Neural cell (in vitro differentiated cells): ENCODE measurements around the gene CARD14. TPM values are rescaled to one million over a fixed set of nuclear protein-coding genes. Genes with fewer than 3 reads are reported as not detected.

Source experiments
- H2AFZ ChIP-seq: fragments of 200-600, 300-800 bp; sonication (generic), shearing (Covaris generic); 2 replicates; pipeline ENCODE4 v1.6.0; 2014; ENCODE audit warnings: low read depth, mild to moderate bottlenecking, antibody characterized with exemption, low read length, moderate library complexity
- H3F3A ChIP-seq: fragments of 200-600 bp; shearing (Covaris generic); 2 replicates; pipeline ENCODE4 v1.6.1; 2016; ENCODE audit warnings: mild to moderate bottlenecking, moderate library complexity, mixed read lengths, antibody characterized with exemption, low read length; ENCODE audit not compliant: insufficient read depth, poor library complexity, severe bottlenecking
- H3K27ac ChIP-seq: fragments of 200-600, 300-800 bp; sonication (generic), shearing (Covaris generic); 2 replicates; pipeline ENCODE4 v1.5.1; 2014; ENCODE audit warnings: mild to moderate bottlenecking, low read length, moderate library complexity
- H3K27me3 ChIP-seq: fragments of 300-800, 200-600 bp; sonication (generic), shearing (Covaris generic); 2 replicates; pipeline ENCODE4 v1.6.0; 2014; ENCODE audit warnings: mild to moderate bottlenecking, low read depth, low read length, moderate library complexity; ENCODE audit not compliant: insufficient read depth
- H3K36me3 ChIP-seq: fragments of 300-800, 200-600 bp; sonication (generic), shearing (Covaris generic); 2 replicates; pipeline ENCODE4 v1.5.1; 2014; ENCODE audit warnings: mild to moderate bottlenecking, antibody characterized with exemption, low read length, moderate library complexity; ENCODE audit not compliant: insufficient read depth
- H3K4me2 ChIP-seq: fragments of 300-800, 200-600 bp; sonication (generic), shearing (Covaris generic); 2 replicates; pipeline ENCODE4 v1.6.0; 2014; ENCODE audit warnings: mild to moderate bottlenecking, low read length
- H3K4me3 ChIP-seq: fragments of 300-800, 200-600 bp; sonication (generic), shearing (Covaris generic); 2 replicates; pipeline ENCODE4 v1.5.1; 2014; ENCODE audit warnings: mild to moderate bottlenecking, low read length, moderate library complexity
- H3K79me2 ChIP-seq: fragments of 200-600 bp; shearing (Covaris generic); replicated peaks from 2 replicates; pipeline ENCODE4 v1.6.0; 2014; ENCODE audit warnings: mild to moderate bottlenecking, low read length, moderate library complexity; ENCODE audit not compliant: insufficient read depth
- H3K9ac ChIP-seq: fragments of 300-800, 200-600 bp; sonication (generic), shearing (Covaris generic); 2 replicates; pipeline ENCODE4 v1.6.1; 2016; ENCODE audit warnings: mild to moderate bottlenecking, low read length, mixed read lengths
- H3K9me2 ChIP-seq: fragments of 200-600 bp; shearing (Covaris generic); 2 replicates; pipeline ENCODE4 v1.6.1; 2016; ENCODE audit warnings: mild to moderate bottlenecking, low read length, mixed read lengths; ENCODE audit not compliant: insufficient read depth
- H3K9me3 ChIP-seq: fragments of 200-600, 300-800 bp; sonication (generic), shearing (Covaris generic); 2 replicates; pipeline ENCODE4 v1.6.1; 2016; ENCODE audit warnings: mild to moderate bottlenecking, mixed run types, low read length, moderate library complexity, mixed read lengths
- H4K20me1 ChIP-seq: fragments of 200-600 bp; shearing (Covaris generic); 2 replicates; pipeline ENCODE4 v1.6.1; 2016; ENCODE audit warnings: mild to moderate bottlenecking, mixed run types; ENCODE audit not compliant: insufficient read depth
- EP300 ChIP-seq: fragments of 450-650 bp; conservative IDR thresholded peaks from 2 replicates; pipeline ENCODE4 v1.6.1; 2014; ENCODE audit warnings: antibody characterized with exemption, mild to moderate bottlenecking, moderate library complexity; ENCODE audit not compliant: poor library complexity, severe bottlenecking
- EZH2 ChIP-seq: fragments of 200-600, 300-800 bp; shearing (Covaris generic), sonication (generic); IDR thresholded peaks from 2 replicates; pipeline ENCODE4 v1.6.1; 2014; ENCODE audit warnings: antibody characterized with exemption, low read length, borderline replicate concordance, mild to moderate bottlenecking; ENCODE audit not compliant: insufficient read depth, poor library complexity, severe bottlenecking
- MXI1 ChIP-seq: fragments of 450-650 bp; conservative IDR thresholded peaks from 2 replicates; pipeline ENCODE4 v1.6.1; 2014; ENCODE audit warnings: antibody characterized with exemption, mild to moderate bottlenecking; ENCODE audit not compliant: poor library complexity, severe bottlenecking
- POLR2AphosphoS5 ChIP-seq: IDR thresholded peaks from 2 replicates; pipeline ENCODE4 v1.6.1; 2012
- RAD21 ChIP-seq: fragments of 450-650 bp; conservative IDR thresholded peaks from 2 replicates; pipeline ENCODE4 v1.6.1; 2014; ENCODE audit warnings: antibody characterized with exemption, mild to moderate bottlenecking, moderate library complexity
- SMC3 ChIP-seq: fragments of 450-650 bp; conservative IDR thresholded peaks from 2 replicates; pipeline ENCODE4 v1.6.1; 2014; ENCODE audit warnings: antibody characterized with exemption, mild to moderate bottlenecking, moderate library complexity; ENCODE audit not compliant: poor library complexity
- TAF1 ChIP-seq: IDR thresholded peaks from 2 replicates; pipeline ENCODE4 v1.6.1; 2012; ENCODE audit warnings: low read depth
- polyA plus RNA-seq: library from polyadenylated mRNA; depleted of rRNA; stranded (reverse); fragments of >200 nt; gene quantifications from 2 replicates; pipeline ENCODE4 v1.2.3, GENCODE V29; 2014
- TF ChIP-seq, protein P1 (sequence below): fragments of 450-650 bp; IDR thresholded peaks from 2 replicates; pipeline ENCODE4 v1.5.1; 2014; ENCODE audit warnings: antibody characterized with exemption, mild to moderate bottlenecking, moderate library complexity; ENCODE audit not compliant: poor library complexity, severe bottlenecking
- TF ChIP-seq, protein P2 (sequence below): IDR thresholded peaks from 2 replicates; pipeline ENCODE4 v1.6.1; 2012; ENCODE audit warnings: borderline replicate concordance

CARD14 gene
- polyA plus RNA-seq, 1 donor from 2014 or later = 0.12 TPM

DNA sequence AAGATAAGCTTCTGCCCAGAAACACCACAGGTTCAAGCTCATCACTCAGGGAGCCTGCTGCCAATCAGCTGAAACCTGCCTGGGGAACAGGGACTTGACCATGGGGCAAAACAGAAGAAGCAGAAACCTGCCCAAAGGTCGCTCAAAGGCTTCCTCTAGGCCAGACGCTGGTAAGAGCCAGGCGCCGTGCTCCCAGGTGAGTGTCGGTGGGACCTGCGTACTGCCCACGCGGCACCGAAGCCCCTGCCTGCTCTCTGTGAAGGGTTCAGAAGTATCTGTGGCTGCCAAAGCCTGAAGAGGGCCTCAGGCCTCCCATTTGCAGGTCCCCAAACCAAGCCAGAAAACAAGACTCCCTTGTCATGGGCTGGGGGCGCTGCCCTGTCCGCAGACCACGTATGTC lies 39.9 kb downstream of the CARD14 start:
- Histone ChIP-seq H3K79me2 (no peaks in the 10 kb centered on the region), H3F3A (no peaks in the 10 kb centered on the region), H3K9ac (no peak overlapping the region), H3K9me2 (no peaks in the 10 kb centered on the region), H3K36me3 (no peaks in the 10 kb centered on the region), H3K27me3 (no peaks in the 10 kb centered on the region), H3K9me3 (no peaks in the 10 kb centered on the region), H2AFZ (no peak overlapping the region), H3K4me2 (no peak overlapping the region), H3K27ac (no peak overlapping the region), H3K4me3 (no peak overlapping the region), H4K20me1 (no peaks in the 10 kb centered on the region)
- TF ChIP-seq, protein P1, sequence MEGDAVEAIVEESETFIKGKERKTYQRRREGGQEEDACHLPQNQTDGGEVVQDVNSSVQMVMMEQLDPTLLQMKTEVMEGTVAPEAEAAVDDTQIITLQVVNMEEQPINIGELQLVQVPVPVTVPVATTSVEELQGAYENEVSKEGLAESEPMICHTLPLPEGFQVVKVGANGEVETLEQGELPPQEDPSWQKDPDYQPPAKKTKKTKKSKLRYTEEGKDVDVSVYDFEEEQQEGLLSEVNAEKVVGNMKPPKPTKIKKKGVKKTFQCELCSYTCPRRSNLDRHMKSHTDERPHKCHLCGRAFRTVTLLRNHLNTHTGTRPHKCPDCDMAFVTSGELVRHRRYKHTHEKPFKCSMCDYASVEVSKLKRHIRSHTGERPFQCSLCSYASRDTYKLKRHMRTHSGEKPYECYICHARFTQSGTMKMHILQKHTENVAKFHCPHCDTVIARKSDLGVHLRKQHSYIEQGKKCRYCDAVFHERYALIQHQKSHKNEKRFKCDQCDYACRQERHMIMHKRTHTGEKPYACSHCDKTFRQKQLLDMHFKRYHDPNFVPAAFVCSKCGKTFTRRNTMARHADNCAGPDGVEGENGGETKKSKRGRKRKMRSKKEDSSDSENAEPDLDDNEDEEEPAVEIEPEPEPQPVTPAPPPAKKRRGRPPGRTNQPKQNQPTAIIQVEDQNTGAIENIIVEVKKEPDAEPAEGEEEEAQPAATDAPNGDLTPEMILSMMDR = no peak
- TF ChIP-seq RAD21 (no peak), MXI1 (no peak), TAF1 (no peak), EZH2 (no peak), POLR2AphosphoS5 (no peak), SMC3 (no peak), EP300 (no peak)
- TF ChIP-seq, protein P2, sequence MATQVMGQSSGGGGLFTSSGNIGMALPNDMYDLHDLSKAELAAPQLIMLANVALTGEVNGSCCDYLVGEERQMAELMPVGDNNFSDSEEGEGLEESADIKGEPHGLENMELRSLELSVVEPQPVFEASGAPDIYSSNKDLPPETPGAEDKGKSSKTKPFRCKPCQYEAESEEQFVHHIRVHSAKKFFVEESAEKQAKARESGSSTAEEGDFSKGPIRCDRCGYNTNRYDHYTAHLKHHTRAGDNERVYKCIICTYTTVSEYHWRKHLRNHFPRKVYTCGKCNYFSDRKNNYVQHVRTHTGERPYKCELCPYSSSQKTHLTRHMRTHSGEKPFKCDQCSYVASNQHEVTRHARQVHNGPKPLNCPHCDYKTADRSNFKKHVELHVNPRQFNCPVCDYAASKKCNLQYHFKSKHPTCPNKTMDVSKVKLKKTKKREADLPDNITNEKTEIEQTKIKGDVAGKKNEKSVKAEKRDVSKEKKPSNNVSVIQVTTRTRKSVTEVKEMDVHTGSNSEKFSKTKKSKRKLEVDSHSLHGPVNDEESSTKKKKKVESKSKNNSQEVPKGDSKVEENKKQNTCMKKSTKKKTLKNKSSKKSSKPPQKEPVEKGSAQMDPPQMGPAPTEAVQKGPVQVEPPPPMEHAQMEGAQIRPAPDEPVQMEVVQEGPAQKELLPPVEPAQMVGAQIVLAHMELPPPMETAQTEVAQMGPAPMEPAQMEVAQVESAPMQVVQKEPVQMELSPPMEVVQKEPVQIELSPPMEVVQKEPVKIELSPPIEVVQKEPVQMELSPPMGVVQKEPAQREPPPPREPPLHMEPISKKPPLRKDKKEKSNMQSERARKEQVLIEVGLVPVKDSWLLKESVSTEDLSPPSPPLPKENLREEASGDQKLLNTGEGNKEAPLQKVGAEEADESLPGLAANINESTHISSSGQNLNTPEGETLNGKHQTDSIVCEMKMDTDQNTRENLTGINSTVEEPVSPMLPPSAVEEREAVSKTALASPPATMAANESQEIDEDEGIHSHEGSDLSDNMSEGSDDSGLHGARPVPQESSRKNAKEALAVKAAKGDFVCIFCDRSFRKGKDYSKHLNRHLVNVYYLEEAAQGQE = no peak

DNA sequence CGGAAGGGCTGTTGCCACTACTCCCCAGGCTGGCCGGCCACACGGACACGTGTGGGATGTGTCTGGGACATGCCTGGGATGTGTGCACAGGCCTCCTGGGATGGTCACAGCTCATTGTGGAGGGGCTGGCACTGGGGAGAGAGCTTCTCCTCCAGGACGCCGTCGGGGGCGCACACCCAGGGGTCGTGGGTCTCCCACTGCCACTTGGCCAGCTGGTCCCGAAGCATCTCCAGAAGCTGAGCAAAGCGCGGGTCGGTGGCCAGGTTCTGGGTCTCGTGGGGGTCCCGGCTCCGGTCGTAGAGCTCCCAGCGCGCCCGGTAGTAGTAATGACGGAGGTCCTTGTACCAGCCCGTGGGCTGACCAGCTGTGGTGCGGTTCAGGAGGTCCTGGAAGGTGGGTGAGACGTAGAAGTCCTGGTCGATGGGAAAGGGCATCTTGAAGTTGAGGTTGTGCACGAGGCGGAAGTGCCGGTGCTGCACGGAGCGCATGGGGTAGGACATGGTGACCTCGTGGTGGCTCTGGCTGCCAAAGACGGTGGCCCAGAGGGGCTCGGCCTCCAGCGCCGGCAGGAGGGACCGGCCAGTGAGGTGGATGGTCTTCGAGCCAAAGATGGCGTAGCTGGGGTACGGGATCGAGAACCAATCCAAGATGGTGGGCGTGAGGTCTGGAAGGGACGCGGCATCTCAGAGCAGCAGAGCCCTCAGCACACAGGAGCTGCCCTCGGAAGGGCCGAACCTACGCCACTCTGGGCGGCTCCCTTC lies 40.7 kb downstream of the CARD14 start:
- TF ChIP-seq RAD21 (no peak), SMC3 (no peak), TAF1 (no peak), EP300 (no peak), EZH2 (no peak), MXI1 (no peak)
- TF ChIP-seq, protein P1 = no peak

More for the DNA sequence above, 40.7 kb downstream of the CARD14 start:
- H3K9me2 ChIP-seq = no peaks in the 10 kb centered on the region
- H4K20me1 ChIP-seq = no peaks in the 10 kb centered on the region
- no peaks in the 10 kb centered on the region for H3K79me2 ChIP-seq
- H3K27me3 ChIP-seq = no peaks in the 10 kb centered on the region
- no peaks in the 10 kb centered on the region for H3K36me3 ChIP-seq
- no peak overlapping the region for H3K4me2 ChIP-seq
- H3K9me3 ChIP-seq = no peaks in the 10 kb centered on the region
- H3K9ac ChIP-seq = no peak overlapping the region
- no peak overlapping the region for H3K27ac ChIP-seq
- no peak overlapping the region for H3K4me3 ChIP-seq
- H3F3A ChIP-seq = no peaks in the 10 kb centered on the region
- no peak overlapping the region for H2AFZ ChIP-seq
